Measurements from ENCODE around the gene ZP2. TPM values are rescaled to one million over a fixed set of nuclear protein-coding genes. Genes with fewer than 3 reads are reported as not detected.

The ZP2 gene
- total RNA-seq, 1 donor from 2014 or later, result not detected

DNA sequence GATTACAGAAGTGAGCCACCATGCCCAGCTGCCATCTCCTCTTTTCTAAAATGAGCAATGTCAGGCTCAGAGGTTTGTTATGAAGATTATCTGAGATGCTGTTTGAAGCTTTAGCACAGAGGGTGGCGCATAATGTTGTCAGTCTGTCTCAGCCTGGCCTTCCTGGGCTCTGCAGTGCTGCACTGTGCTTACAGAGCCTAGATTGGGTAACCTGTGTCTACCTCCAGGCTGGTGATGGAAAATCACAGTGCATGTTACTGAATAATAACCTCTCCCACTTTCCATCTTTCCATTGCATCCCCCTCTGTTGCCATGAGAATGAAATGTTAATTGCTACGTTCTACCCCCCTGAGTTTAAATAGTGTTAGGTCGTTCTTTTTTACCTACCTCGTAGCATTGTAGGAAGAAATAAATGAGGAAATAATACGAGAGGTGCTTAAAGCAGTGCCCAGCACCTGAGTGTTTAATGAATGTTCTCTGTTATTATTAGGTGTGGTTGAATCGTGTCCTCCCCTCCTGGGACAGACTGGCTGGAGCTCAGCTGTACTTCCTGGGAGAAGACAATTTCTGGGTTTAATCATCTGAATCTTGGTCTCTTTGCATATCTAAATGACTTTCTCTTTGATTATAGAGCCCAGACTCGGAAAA, 46.7 kb downstream of the ZP2 start:
- TF ChIP-seq, protein P1, sequence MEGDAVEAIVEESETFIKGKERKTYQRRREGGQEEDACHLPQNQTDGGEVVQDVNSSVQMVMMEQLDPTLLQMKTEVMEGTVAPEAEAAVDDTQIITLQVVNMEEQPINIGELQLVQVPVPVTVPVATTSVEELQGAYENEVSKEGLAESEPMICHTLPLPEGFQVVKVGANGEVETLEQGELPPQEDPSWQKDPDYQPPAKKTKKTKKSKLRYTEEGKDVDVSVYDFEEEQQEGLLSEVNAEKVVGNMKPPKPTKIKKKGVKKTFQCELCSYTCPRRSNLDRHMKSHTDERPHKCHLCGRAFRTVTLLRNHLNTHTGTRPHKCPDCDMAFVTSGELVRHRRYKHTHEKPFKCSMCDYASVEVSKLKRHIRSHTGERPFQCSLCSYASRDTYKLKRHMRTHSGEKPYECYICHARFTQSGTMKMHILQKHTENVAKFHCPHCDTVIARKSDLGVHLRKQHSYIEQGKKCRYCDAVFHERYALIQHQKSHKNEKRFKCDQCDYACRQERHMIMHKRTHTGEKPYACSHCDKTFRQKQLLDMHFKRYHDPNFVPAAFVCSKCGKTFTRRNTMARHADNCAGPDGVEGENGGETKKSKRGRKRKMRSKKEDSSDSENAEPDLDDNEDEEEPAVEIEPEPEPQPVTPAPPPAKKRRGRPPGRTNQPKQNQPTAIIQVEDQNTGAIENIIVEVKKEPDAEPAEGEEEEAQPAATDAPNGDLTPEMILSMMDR (IDR thresholded peaks at IDR 0.05), result no peak
- intact Hi-C loops (cut with DNase I), result loop anchor here (10.0 kb wide), 2 partner anchors 550 to 1030 kb away; no protein-coding TSS in a partner anchor
- H3K27me3 ChIP-seq, result no peaks in the 10 kb centered on the region
- H3K4me3 ChIP-seq, result no peak overlapping the region
- peaks cover 15 to 35% of the 10 kb centered on the region in 2 donors for H3K4me1 ChIP-seq
- H3K27ac ChIP-seq, result peak overlapping the region; percentile 74 to 91
- peaks cover 19 to 39% of the 10 kb centered on the region in 2 donors for H3K36me3 ChIP-seq
- DNase-seq (ENCODE audit: low spot score in 2 of 2), result no peak
- no peaks in the 10 kb centered on the region for H3K9me3 ChIP-seq

DNA sequence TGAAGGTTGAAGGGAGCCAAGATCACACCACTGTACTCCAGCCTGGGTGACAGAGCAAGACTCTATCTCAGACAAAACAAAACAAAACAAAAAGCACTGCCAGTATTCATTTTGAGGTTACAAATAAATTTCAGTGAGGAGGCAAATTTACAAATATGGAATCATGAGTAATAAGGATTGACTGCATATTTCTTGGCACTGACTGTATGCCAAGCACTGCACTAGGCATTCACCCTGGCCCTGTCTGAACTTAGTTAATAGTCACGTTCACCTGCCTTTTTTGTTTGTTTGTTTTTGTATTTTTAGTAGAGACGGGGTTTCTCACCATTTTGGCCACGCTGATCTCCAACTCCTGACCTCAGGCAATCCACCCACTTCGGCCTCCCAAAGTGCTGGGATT, 47.8 kb downstream of the ZP2 start:
- TF ChIP-seq, protein P1 (IDR thresholded peaks at IDR 0.05), result no peak
- no peak for DNase-seq (ENCODE audit: low spot score in 2 of 2)
- Histone ChIP-seq H3K27me3 (no peaks in the 10 kb centered on the region), H3K4me1 (peaks cover 15 to 29% of the 10 kb centered on the region in 2 donors), H3K36me3 (peaks cover 19 to 36% of the 10 kb centered on the region in 2 donors), H3K9me3 (no peaks in the 10 kb centered on the region), H3K4me3 (peak overlapping the region in 1 of 2 donors; percentile 33), H3K27ac (peak overlapping the region; percentile 74 to 91)
- intact Hi-C loops (cut with DNase I), result loop anchor here (10.0 kb wide), 2 partner anchors 549 to 1031 kb away; no protein-coding TSS in a partner anchor

DNA sequence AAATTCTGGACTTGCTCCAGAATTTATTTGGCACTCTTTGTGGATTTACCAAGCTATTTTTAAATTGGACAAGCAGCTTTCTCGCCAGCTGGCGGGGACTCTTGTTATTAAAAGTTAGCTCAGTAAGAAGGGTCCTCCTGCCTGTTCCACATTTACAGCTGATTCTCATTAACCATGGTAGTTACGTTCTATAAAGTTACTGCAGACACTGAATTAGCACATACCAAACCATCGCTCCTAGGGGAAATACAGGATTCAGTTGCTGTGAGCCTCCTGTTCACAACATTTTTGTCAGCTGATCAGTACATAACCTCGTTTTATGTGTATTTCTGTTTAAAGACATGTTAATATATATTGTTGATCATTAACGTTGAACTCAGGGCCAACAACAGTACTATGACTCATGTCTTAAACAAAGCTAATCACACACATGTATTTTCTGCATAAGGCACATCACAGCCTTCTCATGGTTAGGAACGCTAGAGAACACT, 48.7 kb downstream of the ZP2 start:
- H3K27me3 ChIP-seq, result no peaks in the 10 kb centered on the region
- no peak for DNase-seq (ENCODE audit: low spot score in 2 of 2)
- intact Hi-C loops (cut with DNase I), result loop anchor here (10.0 kb wide), 2 partner anchors 548 to 1032 kb away; no protein-coding TSS in a partner anchor
- H3K4me3 ChIP-seq, result peak overlapping the region; percentile 24 to 33
- H3K4me1 ChIP-seq, result peaks cover 15 to 35% of the 10 kb centered on the region in 2 donors
- no peaks in the 10 kb centered on the region for H3K9me3 ChIP-seq
- H3K27ac ChIP-seq, result peak overlapping the region; percentile 74 to 91
- TF ChIP-seq, protein P1 (IDR thresholded peaks at IDR 0.05), result no peak
- H3K36me3 ChIP-seq, result peaks cover 19 to 36% of the 10 kb centered on the region in 2 donors

DNA sequence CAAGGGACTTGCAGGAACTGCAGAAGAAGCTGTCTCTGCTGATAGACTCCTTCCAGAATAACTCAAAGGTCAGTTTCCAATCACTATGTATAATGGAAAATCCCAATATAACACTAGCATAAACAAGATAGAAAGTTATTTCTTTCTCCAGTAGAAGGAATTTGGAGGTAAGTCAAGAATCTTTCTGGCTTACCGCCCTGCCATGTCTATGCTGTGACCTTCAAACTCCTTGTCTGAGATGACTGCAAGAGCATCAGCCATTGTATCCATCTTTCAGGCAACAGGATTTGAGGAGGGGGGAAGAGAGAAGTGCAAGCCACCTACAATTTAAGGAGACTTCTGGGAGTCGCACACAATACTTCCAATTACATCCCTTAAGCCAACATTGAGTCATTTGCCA, 50.2 kb downstream of the ZP2 start:
- intact Hi-C loops (cut with DNase I), result loop anchor here (10.0 kb wide), 2 partner anchors 546 to 1034 kb away; no protein-coding TSS in a partner anchor
- Histone ChIP-seq H3K4me1 (peaks cover 15 to 31% of the 10 kb centered on the region in 2 donors), H3K9me3 (no peaks in the 10 kb centered on the region), H3K4me3 (peak overlapping the region; percentile 17 to 85), H3K36me3 (peaks cover 11 to 25% of the 10 kb centered on the region in 2 donors), H3K27me3 (no peaks in the 10 kb centered on the region), H3K27ac (peak overlapping the region; percentile 2 to 43)
- TF ChIP-seq, protein P1 (IDR thresholded peaks at IDR 0.05), result no peak
- DNase-seq (ENCODE audit: low spot score in 2 of 2), result no peak

DNA sequence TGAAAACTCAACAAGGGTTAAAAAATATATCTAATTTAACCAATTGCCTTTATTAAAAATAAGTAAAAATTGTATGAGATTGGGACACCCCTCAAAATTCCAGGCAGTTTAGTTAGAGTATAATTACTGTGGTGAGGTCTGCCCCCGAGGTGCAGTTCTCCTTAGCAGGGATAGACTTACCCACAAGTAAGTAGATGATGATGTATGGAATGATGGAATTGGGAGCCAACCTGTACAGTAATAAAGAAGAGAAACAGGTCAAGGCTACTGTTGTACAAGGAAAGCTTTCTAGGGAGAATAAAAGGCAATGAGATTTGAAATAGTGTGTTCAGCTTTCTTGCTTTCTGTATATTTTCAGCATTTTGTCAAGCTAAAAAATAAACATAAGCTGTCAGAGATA, 51.1 kb downstream of the ZP2 start:
- H3K4me3 ChIP-seq, result peak overlapping the region; percentile 85 to 87
- H3K27me3 ChIP-seq, result no peaks in the 10 kb centered on the region
- intact Hi-C loops (cut with DNase I), result loop anchor here (10.0 kb wide), 2 partner anchors 545 to 1035 kb away; no protein-coding TSS in a partner anchor
- peaks cover 8 to 15% of the 10 kb centered on the region in 2 donors for H3K36me3 ChIP-seq
- peaks cover 15 to 31% of the 10 kb centered on the region in 2 donors for H3K4me1 ChIP-seq
- TF ChIP-seq, protein P1 (IDR thresholded peaks at IDR 0.05), result no peak
- H3K9me3 ChIP-seq, result no peaks in the 10 kb centered on the region
- H3K27ac ChIP-seq, result peak overlapping the region; percentile 87 to 91
- DNase-seq (ENCODE audit: low spot score in 2 of 2), result no peak

All from ascending aorta (tissue), 2 donors.